ENCODE measurements around the gene WASHC3.
"Not testable (repeated sequence)": the region's sequence is repeated elsewhere in the genome, so short reads cannot be mapped to it uniquely, and the experiment has no call there.

Gene WASHC3

DNA sequence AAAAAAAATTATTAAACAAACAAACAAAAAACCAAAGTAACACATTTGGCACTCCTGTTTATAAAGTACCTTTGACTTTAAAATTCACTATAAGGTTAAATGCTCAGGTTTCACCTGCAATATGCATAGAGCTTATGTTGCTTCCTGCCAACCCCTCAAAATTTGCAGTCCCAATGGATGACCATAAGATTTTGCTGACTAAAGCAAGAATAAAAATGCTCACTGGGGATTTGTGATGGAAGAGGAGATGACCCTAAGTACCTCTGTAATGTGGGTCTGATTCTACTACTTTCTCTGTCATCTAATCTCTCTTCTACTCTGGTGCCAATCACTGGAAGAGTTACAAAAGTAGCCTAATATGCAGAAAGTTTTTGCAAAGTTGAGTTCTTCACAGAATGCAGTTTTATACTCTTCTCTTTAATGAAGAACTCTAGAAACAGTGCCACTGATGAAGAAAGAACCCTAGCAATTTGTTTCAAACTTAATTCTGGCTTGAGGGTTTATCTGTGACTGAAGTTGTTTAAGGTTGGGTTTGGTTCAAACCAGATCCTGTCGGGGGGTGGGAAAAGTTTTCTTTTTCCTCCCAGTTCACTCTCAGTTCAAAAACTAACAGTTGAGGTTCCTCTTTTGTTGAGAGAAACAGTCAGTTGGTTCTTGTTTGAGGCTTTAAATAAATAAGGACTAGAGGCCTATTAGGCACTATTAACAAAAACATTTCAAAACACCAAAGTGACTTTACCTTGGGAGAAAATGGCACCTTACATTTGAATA is 10.9 kb downstream of the WASHC3 start:
- no peak for DNase-seq (ENCODE audit: low spot score)

DNA sequence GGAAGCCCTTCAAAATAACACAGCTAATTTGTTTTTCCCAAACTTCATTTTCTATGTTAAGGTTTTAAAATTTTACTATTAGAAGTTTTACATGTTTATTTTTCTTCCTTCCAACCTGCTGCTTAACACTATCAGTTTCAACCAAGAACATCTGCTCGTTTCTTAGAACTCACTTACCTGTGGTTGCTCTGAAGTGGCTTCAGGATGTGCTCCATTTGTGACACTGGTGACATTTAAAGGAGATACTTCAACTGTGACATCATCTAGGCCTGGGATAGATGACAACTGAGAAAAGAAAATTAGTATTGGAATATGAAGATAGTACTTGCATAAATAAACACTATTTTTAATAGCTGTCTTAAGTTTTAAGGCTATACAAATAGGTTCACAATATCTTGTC is 17.9 kb downstream of the WASHC3 start:
- no peak for DNase-seq (ENCODE audit: low spot score)

GRCh38 chr12:102033991-102034745 is 27.6 kb downstream of the WASHC3 start:
- no peak for DNase-seq (ENCODE audit: low spot score)

- no peak for DNase-seq (ENCODE audit: low spot score)
Observed at GRCh38 chr12:102031852-102032251, 29.9 kb downstream of the WASHC3 start.

DNA sequence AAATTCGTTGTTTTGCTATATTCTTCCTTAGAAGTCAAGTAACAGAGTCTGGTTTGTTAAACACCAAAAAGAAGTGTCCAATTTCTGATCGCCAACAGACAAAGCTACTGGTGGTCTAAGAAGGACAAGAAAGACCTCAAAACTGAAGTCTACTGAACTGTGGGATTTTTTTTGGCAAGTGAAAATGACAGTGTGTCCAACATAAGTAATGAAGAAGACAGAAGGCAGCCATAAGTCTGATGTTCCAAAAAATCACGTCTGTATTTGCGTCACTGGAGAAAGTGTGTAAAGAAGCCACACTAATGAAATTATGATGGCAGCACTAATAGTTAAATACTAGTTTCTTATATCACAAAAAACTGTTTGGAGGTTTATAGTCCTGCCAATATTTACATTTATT is 32.6 kb downstream of the WASHC3 start:
- DNase-seq (ENCODE audit: low spot score): no peak

DNA sequence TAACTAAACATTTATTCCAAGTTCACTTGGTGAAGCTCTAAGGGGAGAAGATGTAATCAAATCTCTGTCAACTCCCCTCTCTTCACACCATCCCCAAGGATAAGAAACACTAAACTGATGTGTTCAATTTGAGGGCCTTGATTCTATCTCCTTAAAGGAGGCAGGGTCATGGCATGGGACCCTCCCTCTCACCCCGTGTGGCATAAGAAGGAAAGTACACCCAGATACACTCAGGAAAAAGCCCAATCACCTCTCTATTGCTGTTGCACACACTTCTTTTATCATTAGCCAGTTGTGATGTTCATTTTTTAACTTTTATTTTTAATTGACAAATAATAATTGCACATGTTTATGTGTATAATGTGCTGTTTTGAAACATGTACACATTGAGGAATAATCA is 35.1 kb downstream of the WASHC3 start:
- DNase-seq (ENCODE audit: low spot score): no peak

DNA sequence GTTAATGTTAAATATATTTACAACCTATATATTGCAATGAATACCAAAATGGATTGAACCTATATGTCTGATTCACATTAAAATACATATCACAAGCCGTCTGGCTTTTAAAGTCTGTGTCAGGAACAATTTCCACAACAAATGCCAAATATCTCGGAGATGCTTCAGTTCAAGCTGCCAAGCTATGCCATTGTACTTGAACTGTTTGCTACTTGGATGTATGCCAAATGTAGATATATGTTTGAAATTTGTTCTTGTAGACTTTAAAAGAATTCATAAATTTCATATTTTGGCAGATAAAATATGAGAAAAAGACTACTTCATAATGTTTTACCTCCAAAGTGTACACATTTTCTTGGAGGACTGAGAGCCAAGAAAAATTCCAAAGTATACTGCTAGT is 37.0 kb downstream of the WASHC3 start:
- no peak for DNase-seq (ENCODE audit: low spot score)

GRCh38 chr12:102023343-102023930 is 38.4 kb downstream of the WASHC3 start:
- no peak for DNase-seq (ENCODE audit: low spot score)

GRCh38 chr12:102022286-102022685 is 39.5 kb downstream of the WASHC3 start:
- no peak for DNase-seq (ENCODE audit: low spot score)

DNA sequence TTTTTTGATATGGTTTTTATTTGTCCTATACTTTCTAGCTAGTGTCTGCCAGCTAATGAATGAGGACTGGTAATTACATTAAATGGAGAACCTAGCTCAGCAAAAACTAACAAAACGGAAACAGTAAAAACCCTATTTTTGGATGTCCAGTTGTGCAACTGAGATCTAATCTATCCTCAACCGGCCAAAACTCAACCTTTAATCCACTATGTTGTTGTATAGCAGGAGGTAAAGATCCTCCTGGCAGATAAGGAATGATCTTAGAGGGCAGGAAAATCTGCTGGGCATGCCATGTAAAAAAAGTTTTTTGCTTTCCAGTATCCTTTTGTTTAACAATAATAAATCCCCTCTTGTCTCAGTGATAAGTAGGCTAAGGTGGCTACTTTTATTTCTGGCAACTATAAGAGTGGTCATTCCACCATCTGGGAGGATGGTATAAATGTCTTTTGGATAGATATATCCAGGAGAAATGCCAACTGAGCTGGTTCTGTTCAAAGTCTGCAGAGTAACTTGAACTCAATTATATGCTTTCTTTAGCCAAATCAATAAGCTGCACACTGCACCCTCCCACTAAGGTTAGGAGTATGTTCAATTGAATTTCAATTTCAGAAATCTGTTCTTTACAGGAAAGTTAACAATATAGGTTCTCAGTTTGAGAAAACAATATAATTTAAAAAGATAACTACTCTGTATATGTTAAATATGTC is 40.1 kb downstream of the WASHC3 start:
- no peak for DNase-seq (ENCODE audit: low spot score)

DNA sequence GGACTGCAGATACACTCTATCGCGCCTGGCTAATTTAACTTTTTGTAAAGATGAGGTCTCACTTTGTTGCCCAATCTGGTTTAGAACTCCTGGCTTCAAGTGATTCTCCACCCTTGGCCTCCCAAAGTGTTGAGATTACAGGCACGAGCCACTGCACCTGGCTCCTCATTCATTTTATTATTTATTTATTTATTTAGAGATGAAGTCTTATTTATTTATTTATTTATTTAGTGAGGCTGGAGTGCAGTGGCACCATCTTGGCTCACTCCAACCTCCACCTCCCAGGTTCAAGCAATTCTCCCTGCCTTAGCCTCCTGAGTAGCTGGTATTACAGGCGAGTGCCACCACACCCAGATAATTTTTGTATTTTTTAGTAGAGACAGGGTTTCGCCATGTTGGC is 43.2 kb downstream of the WASHC3 start:
- not testable (repeated sequence) for DNase-seq (ENCODE audit: low spot score)

GRCh38 chr12:102016472-102016871 is 45.3 kb downstream of the WASHC3 start:
- DNase-seq (ENCODE audit: low spot score): no peak

DNA sequence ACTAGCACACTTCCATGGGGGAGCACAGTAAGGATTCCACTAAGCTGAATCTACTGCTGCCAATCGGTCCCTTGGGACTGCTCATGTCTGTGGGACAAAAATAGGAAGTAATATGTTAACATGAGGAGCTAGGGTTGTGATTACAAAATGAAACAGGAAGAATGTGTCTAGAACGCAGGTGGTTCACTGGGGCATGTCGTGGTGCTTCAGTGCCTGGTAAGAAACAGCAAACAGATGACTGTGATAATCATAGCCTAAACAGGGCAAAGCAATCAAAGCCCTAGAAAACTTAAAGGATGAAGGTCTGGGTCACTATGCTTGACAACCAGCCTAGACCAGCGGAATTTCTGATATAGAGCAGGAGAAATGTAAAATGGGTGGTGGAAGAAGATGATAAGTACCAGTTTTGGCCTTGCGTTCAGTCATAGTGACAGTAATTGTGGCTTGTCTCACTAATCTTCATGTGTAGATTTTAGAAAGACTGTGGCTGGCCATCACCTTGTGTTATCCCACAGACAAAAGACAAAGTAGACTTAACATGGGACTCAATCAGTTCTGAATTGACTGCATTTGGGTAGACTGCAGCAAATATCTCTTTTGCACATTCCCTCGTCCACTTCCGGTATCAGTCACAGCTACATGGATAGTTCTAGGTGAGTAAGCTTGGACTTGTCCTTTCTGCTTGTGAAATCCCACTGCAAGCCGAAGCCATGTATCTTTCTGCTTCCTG is 51.4 kb downstream of the WASHC3 start:
- DNase-seq (ENCODE audit: low spot score): no peak

GRCh38 chr12:102009796-102010195 is 52.0 kb downstream of the WASHC3 start:
- no peak for DNase-seq (ENCODE audit: low spot score)

- no peak for DNase-seq (ENCODE audit: low spot score)
Observed at GRCh38 chr12:102008615-102009126, 53.1 kb downstream of the WASHC3 start.

- no peak for DNase-seq (ENCODE audit: low spot score)
Observed at GRCh38 chr12:102005256-102005655, 56.5 kb downstream of the WASHC3 start.

DNA sequence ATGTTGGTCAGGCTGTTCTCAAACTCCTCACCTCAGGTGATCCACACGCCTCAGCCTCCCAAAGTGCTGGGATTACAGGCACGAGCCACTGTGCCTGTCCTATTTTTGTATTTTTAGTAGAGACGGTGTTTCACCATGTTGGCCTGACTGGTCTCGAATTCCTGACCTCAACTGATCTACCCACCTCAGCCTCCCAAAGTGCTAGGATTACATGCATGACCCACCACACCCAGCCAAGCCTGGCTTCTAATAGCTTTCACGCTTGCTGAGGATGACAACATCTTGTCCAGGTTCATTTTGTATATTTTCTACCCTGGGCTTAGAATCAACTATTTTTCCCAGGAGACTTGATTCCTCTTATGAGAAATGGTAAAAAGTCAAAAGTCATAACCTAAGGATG is 64.7 kb downstream of the WASHC3 start:
- no peak for DNase-seq (ENCODE audit: low spot score)

DNA sequence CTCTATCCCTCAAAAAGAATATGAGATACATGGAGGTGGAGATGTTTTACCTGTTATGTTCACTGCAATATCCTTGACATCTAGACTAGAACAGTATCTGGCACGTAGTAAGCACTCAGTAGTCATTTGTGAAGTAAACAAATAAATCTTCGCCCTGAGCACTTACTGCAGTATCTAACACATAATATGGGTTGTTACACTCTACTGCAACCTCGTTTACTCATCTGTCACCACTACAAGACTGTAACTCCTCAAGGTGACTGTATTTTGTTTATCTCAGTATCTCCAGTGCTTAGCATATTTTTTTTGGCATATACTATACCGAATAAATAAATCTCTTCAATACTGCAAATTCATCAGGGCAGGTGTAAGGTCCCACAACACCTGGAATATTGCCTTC is 66.1 kb downstream of the WASHC3 start:
- no peak for DNase-seq (ENCODE audit: low spot score)

- DNase-seq (ENCODE audit: low spot score): no peak
Observed at GRCh38 chr12:101992091-101992490, 69.7 kb downstream of the WASHC3 start.

GRCh38 chr12:101982307-101982706 is 79.5 kb downstream of the WASHC3 start:
- no peak for DNase-seq (ENCODE audit: low spot score)

GRCh38 chr12:101981868-101982267 is 79.9 kb downstream of the WASHC3 start:
- no peak for DNase-seq (ENCODE audit: low spot score)

- DNase-seq (ENCODE audit: low spot score): no peak
Observed at GRCh38 chr12:101968770-101969169, 93.0 kb downstream of the WASHC3 start.
